Occipital lobe (tissue), 2 donors: ENCODE data around the gene SPIN1. TPM values are rescaled to one million over a fixed set of nuclear protein-coding genes. Genes with fewer than 3 reads are reported as not detected.

Experiments used
- DNase-seq: peaks from one replicate; lab custom pipeline; 2025; lab: John Stamatoyannopoulos, UW
- total RNA-seq: library from RNA; depleted of rRNA; stranded (reverse); fragments of >200 nt; gene quantifications from one replicate; pipeline ENCODE4 v1.2.3, GENCODE V29; 2014

SPIN1 gene
- total RNA-seq, 1 donor from 2014 or later = 361 TPM

DNA sequence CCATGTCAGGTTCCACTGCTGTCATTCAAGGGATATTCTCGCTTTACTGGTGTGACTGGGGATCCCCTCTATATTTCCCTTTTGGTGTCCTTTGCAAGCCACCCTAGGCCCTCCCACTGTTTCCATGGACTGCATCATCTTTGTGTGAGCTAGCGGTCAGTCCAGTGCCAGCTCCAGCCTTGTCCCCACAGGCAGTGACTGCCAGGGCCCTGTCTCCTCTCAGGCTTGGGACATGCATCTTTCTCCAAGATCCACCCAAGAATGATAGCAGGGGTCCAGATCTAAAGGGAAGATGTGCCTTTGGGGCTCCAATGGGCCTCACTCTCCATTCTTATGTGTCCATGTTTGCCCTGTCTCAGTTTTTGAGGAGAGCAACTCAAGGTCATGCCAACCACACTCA lies 109.0 kb downstream of the SPIN1 start:
- DNase-seq = no peak

DNA sequence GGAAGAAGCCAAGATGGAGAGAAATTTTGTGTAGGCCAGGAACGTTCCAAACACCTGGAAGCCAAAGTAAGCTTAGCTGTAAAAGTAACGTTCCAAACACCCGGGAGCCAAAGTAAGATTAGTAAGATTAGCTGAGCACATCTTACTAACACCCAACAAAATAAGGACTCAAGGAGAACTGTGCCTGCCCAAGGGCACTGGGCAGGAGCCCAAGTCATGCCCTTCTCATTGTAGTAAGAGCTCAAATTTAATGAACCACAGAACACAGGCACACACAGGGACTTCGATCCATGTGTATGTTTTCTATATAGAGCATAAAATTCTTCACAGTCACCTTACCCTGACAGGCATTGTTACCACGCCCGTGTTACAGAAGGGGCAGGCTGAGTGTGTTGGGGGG lies 110.6 kb downstream of the SPIN1 start:
- no peak for DNase-seq

DNA sequence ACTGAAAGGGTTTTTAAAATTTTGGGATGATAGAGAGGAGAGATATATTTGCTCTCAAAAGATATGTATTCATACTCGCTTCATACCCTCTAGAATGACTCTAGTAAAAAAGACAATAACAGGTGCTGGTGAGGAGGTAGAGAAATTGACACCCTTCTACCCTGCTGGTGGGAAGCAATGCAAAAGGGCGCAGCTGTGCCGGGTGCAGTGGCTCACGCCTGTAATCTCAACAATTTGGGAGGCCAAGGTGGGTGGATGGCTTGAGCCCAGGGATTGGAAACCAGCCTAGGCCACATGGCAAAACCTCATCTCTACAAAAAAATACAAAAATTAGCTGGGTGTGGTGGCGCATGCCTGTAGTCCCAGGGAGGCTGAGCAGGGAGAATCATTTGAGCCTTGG lies 112.8 kb downstream of the SPIN1 start:
- DNase-seq = no peak

GRCh38 chr9:88502552-88503034 lies 114.3 kb downstream of the SPIN1 start:
- no peak for DNase-seq

GRCh38 chr9:88503081-88503844 lies 115.0 kb downstream of the SPIN1 start:
- DNase-seq = no peak

GRCh38 chr9:88503845-88504764 lies 115.9 kb downstream of the SPIN1 start:
- DNase-seq = no peak

DNA sequence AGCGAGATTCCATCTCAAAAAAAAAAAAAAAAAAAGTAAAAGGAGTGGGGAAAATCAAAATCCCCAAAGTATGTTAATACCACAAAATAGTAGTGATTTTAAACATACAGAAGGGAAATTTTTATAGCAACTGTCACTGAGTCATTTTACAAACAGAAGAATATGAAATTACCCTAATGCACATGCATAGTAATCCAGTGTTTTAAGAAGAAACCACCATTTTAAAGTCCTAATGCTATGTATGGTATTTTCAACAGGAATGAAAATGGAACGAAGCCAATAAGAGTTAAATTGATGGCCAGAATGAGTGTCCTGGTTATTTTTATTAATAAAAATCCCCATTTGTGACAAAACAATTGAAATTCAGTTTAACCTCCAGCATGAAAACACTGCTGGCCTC lies 120.1 kb downstream of the SPIN1 start:
- no peak for DNase-seq

DNA sequence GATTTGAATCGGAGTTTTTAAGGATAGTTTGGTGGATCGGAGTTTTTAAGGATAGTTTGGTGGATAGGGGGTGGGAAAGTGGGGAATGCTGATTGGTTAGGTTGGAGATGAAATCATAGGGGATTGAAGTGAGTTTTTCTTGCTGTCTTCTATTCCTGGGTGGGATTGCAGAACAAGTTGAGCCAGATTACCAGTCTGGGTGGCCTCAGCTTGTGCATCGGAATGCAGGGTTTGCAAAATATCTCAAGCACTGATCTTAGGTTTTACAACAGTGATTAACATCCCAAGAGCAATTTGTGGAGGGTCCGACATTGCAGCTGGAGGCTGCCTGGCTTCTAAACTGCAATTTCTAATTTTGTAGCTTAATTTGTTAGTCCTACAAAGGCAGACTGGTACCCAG lies 123.7 kb downstream of the SPIN1 start:
- DNase-seq = no peak

DNA sequence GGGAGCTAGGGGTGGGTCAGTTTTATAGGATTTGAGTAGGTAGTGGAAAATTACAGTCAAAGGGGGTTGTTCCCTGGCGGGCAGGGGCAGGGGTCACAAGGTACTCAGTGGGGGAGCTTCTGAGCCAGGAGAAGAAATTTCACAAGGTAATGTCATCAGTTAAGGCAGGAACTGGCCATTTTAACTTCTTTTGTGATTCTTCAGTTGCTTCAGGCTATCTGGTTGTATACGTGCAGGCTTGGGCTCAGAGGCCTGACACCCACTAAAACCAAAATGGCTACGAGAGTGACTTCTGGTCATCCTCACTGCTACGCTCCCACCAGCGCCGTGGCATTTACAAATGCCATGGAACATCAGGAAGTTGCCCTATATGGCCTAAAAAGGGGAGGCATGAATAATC lies 126.0 kb downstream of the SPIN1 start:
- DNase-seq = no peak

- no peak for DNase-seq
These were observed 133.1 kb downstream of the SPIN1 start for GRCh38 chr9:88521308-88521707.

DNA sequence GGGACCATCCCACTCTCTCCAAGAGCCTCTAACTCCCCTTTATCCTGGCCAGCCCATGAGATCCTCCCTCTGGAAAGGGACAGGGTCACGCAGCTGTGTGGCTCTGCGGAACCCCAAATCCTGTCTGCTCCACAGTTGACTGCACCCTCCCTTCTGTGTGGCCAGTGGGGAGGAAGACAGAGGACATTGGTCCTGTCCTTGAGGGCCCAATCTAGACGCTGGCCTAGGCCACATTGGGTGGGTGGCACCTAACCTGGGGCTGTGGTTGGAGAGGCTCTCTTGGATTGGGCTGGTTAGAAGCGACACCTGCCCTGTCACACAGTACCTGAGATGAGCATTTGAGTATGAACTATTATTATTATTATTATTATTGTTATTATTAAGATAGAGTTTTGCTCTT lies 134.1 kb downstream of the SPIN1 start:
- DNase-seq = no peak

DNA sequence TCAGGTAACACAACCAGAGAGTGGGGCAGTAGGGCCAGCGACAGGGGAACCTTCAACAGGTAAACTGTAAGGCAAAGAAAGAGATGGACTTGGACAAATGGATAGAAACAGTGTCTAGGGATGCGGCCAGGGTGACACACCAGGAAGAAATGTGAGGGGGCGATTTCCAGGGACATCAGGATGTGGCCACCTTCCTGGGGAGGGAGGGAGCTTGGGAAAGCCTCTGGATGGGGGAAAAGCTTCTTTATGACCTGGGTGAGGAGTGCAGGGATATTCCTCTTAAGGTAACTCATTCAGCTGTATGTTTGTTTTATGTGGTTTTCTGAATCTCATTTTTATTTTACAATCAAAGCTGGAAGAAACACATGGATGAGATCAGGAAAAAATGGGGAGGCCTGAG lies 134.8 kb downstream of the SPIN1 start:
- no peak for DNase-seq

- no peak for DNase-seq
These were observed 136.7 kb downstream of the SPIN1 start for GRCh38 chr9:88524911-88525310.

DNA sequence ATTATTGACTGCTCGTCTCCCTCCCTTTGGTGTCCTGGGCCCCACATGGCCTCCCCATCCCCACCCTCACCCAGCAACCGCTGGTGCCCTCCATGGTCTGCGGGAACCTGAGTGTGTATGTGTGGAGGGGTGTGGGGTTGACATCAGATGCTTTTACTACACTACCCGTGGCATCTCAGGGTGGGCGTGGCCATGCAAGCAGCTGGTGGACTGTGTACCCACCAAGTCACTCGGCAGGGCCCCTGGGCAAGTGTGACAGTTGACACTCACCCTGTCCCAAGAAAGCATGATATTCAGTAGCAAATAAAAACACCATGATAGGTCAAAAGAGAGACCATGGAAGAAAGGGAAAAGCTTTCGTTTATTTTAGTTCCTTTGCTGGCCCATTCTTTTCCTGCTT lies 139.4 kb downstream of the SPIN1 start:
- DNase-seq = no peak

Other genes with a start within 250 kb of the SPIN1 start
- gene SPATA31C2, start 250.0 kb upstream of the SPIN1 start, total RNA-seq = not detected
- 0.78 TPM for gene NXNL2, start 146.7 kb downstream of the SPIN1 start, total RNA-seq